CD4-positive, alpha-beta T cell (primary cell): ENCODE results near the gene TIPARP. TPM values are rescaled to one million over a fixed set of nuclear protein-coding genes. Genes with fewer than 3 reads are reported as not detected.

Source experiments
- ATAC-seq: fragments of 200-7000 bp; cut with Tn5 transposase; one replicate; pipeline ENCODE4 v1.10.0; 2022; ENCODE audit warnings: mild to moderate bottlenecking; ENCODE audit not compliant: poor library complexity
- CTCF ChIA-PET: fragments of 350-600 bp; sonication (Branson Sonifier 250); formaldehyde crosslinking; loops from one replicate; lab custom pipeline; 2021; ENCODE audit warnings: antibody characterized with exemption, inconsistent platforms; lab: Charles Lee
- POLR2A ChIA-PET: fragments of 350-600 bp; sonication (Branson Sonifier 250); formaldehyde crosslinking; loops from one replicate; lab custom pipeline; 2021; ENCODE audit warnings: antibody characterized with exemption, inconsistent platforms; lab: Charles Lee
- DNase-seq, 14 experiments: peaks; one replicate each; pipeline ENCODE4 v3.0.0-alpha.2; 2013 to 2020; ENCODE audit warnings: mixed read lengths in 2 of 14
- H3K27ac ChIP-seq, 2 donors: one replicate each; pipeline versions ENCODE4 v1.5.1 to v1.7.0; 2013; ENCODE audit warnings: low read length in 2 of 2, low read depth in 1 of 2, mild to moderate bottlenecking in 1 of 2
- H3K27me3 ChIP-seq, 2 experiments: 1 replicate in 1 of 2; 2 replicates in 1 of 2; pipeline versions ENCODE4 v1.6.1 to v1.7.0; 2013; ENCODE audit warnings: low read length in 2 of 2, control low read depth in 1 of 2, mild to moderate bottlenecking in 1 of 2, moderate library complexity in 1 of 2; ENCODE audit not compliant: insufficient read depth in 2 of 2, control insufficient read depth in 1 of 2
- H3K36me3 ChIP-seq: one replicate; pipeline ENCODE4 v1.6.1; 2013; ENCODE audit warnings: low read length, control low read depth; ENCODE audit not compliant: insufficient read depth
- H3K4me1 ChIP-seq: one replicate; pipeline ENCODE4 v1.6.1; 2013; ENCODE audit warnings: low read length, control low read depth; ENCODE audit not compliant: insufficient read depth
- H3K4me3 ChIP-seq: one replicate; pipeline ENCODE4 v1.5.1; 2013; ENCODE audit warnings: mild to moderate bottlenecking, low read length, moderate library complexity
- H3K9me3 ChIP-seq, 2 experiments: 1 replicate in 1 of 2; 2 replicates in 1 of 2; pipeline versions ENCODE4 v1.6.1 to v1.7.0; 2013; ENCODE audit warnings: low read length in 2 of 2, mild to moderate bottlenecking in 2 of 2, control low read depth in 1 of 2, moderate library complexity in 1 of 2; ENCODE audit not compliant: control insufficient read depth in 1 of 2, insufficient read depth in 1 of 2
- H3K27ac Mint-ChIP-seq: one replicate; pipeline ENCODE4 v1.8.0; 2020; ENCODE audit warnings: mixed read lengths
- H3K27me3 Mint-ChIP-seq: one replicate; pipeline ENCODE4 v1.8.0; 2021; ENCODE audit warnings: mixed read lengths
- H3K36me3 Mint-ChIP-seq: one replicate; pipeline ENCODE4 v1.8.0; 2021; ENCODE audit warnings: low read depth, mixed read lengths
- H3K4me1 Mint-ChIP-seq: one replicate; pipeline ENCODE4 v1.8.0; 2021; ENCODE audit warnings: low read depth, mixed read lengths
- H3K4me3 Mint-ChIP-seq: one replicate; pipeline ENCODE4 v1.8.0; 2020; ENCODE audit warnings: mild to moderate bottlenecking, mixed read lengths
- H3K9me3 Mint-ChIP-seq: one replicate; pipeline ENCODE4 v1.8.0; 2020; ENCODE audit warnings: mixed read lengths
- CTCF ChIP-seq: fragments of 200-600 bp; IDR thresholded peaks from one replicate; pipeline ENCODE4 v1.8.0; 2022; ENCODE audit warnings: antibody characterized with exemption, mild to moderate bottlenecking
- intact Hi-C, 2 experiments: fragments of 100-400 bp; cut with DNase I in 1 of 2; cut with micrococcal nuclease in 1 of 2; formaldehyde crosslinking; loops; one replicate each; pipeline versions ENCODE4 v1.15.1 to v1.9.0; 2023 to 2025; cut with DNase I, micrococcal nuclease
- total RNA-seq, 174 experiments: library from RNA in 2 of 174; stranded (reverse) in 2 of 174; gene quantifications; one replicate each; pipeline ENCODE4 v1.2.3 and lab custom pipeline; 2021 to 2026

The TIPARP gene
- total RNA-seq, 2 experiments from 2014 or later: 158 to 166 TPM

- Mint-ChIP-seq H3K9me3 (no peaks in the 10 kb centered on the region), H3K27ac (no peak overlapping the region), H3K4me1 (peaks cover 89% of the 10 kb centered on the region), H3K36me3 (peaks cover 46% of the 10 kb centered on the region), H3K27me3 (no peaks in the 10 kb centered on the region), H3K4me3 (no peak overlapping the region)
- peaks cover 28% of the 10 kb centered on the region for H3K36me3 ChIP-seq
- ATAC-seq (no peak), DNase-seq (no peak)
- ChIA-PET CTCF (interaction anchor here (0.9 kb wide), 1 partner anchor 454 kb away, joined by 4 read pairs; no protein-coding TSS in a partner anchor), POLR2A (interaction anchor here (1.1 to 1.6 kb wide), 3 partner anchors 8 to 128 kb away, joined by 3 to 4 read pairs (median 4); partner anchors contain the start of genes SSR3 and TIPARP)
- H3K27ac ChIP-seq: no peak overlapping the region
- TF ChIP-seq CTCF: no peak
- H3K9me3 ChIP-seq: no peaks in the 10 kb centered on the region
- intact Hi-C loops: no loop called here
- H3K27me3 ChIP-seq: no peaks in the 10 kb centered on the region
- H3K4me3 ChIP-seq: no peak overlapping the region
- peaks cover 23% of the 10 kb centered on the region for H3K4me1 ChIP-seq
These were observed 8.6 kb downstream of the TIPARP start for GRCh38 chr3:156682963-156683362.

GRCh38 chr3:156685198-156685597, 10.8 kb downstream of the TIPARP start:
- Mint-ChIP-seq H3K27ac (no peak overlapping the region), H3K27me3 (no peaks in the 10 kb centered on the region), H3K36me3 (peaks cover 39% of the 10 kb centered on the region), H3K4me1 (peaks cover 86% of the 10 kb centered on the region), H3K9me3 (no peaks in the 10 kb centered on the region), H3K4me3 (peak overlapping the region; percentile 43)
- Histone ChIP-seq H3K27ac (no peak overlapping the region), H3K4me1 (peaks cover 27% of the 10 kb centered on the region), H3K36me3 (peaks cover 14% of the 10 kb centered on the region), H3K27me3 (no peaks in the 10 kb centered on the region), H3K9me3 (no peaks in the 10 kb centered on the region), H3K4me3 (no peak overlapping the region)
- ATAC-seq: no peak
- ChIA-PET CTCF (interaction anchor here (1.4 kb wide), 1 partner anchor 446 kb away, joined by 3 read pairs; no protein-coding TSS in a partner anchor), POLR2A (interaction anchor here (3.2 kb wide), 1 partner anchor 10 kb away, joined by 29 read pairs; the partner anchor contains the start of gene TIPARP)
- TF ChIP-seq CTCF: no peak
- peak in 2 of 14 experiments; percentile 35 to 51 for DNase-seq
- intact Hi-C loops: no loop called here

GRCh38 chr3:156685752-156686151, 11.4 kb downstream of the TIPARP start:
- peak in 1 of 14 experiments; percentile 50 for DNase-seq

More at GRCh38 chr3:156685752-156686151, 11.4 kb downstream of the TIPARP start:
- Histone ChIP-seq H3K36me3 (peaks cover 10% of the 10 kb centered on the region), H3K4me1 (peaks cover 27% of the 10 kb centered on the region), H3K27ac (no peak overlapping the region), H3K27me3 (no peaks in the 10 kb centered on the region), H3K4me3 (no peak overlapping the region), H3K9me3 (no peaks in the 10 kb centered on the region)
- H3K27me3 Mint-ChIP-seq: no peaks in the 10 kb centered on the region
- intact Hi-C loops: no loop called here
- ChIA-PET POLR2A (interaction anchor here (3.2 kb wide), 1 partner anchor 11 kb away, joined by 29 read pairs; the partner anchor contains the start of gene TIPARP), CTCF (interaction anchor here (1.4 kb wide), 1 partner anchor 445 kb away, joined by 3 read pairs; no protein-coding TSS in a partner anchor)
- no peak for TF ChIP-seq CTCF
- H3K27ac Mint-ChIP-seq: no peak overlapping the region
- H3K36me3 Mint-ChIP-seq: peaks cover 33% of the 10 kb centered on the region
- peaks cover 86% of the 10 kb centered on the region for H3K4me1 Mint-ChIP-seq
- H3K9me3 Mint-ChIP-seq: no peaks in the 10 kb centered on the region
- peak overlapping the region; percentile 4 for H3K4me3 Mint-ChIP-seq
- ATAC-seq: no peak
